ENCODE measurements around the gene VWA3B. TPM values are rescaled to one million over a fixed set of nuclear protein-coding genes. Genes with fewer than 3 reads are reported as not detected.

The VWA3B gene
- total RNA-seq, 1 experiment from 2014 or later = not detected

- no peak overlapping the region for H4K5ac ChIP-seq (ENCODE audit: insufficient read length, low read depth, low read length)
- no peak overlapping the region for H2AFZ ChIP-seq (ENCODE audit: low read length)
- Mint-ChIP-seq H3K27me3 (ENCODE audit: low read depth) (peaks cover 50% of the 10 kb centered on the region), H3K4me3 (no peak overlapping the region), H3K9me3 (peaks cover 6 to 9% of the 10 kb centered on the region in 2 experiments), H3K27ac (0 out of 7 replicates have a peak overlapping the region, but pooled peaks of 1 of the 3 experiments have one; percentile 17), H3K4me1 (peaks cover 7 to 9% of the 10 kb centered on the region in 2 experiments; a peak in 3 of 4 replicates), H3K36me3 (ENCODE audit: insufficient read depth in 1 of 3, low read depth in 3 of 3) (peaks cover 0 to 3% (median 0%) of the 10 kb centered on the region in 3 experiments; a peak in 1 of 7 replicates)
- H3K23me2 ChIP-seq (ENCODE audit: insufficient read length, low read depth, low read length, poor library complexity, severe bottlenecking) = peaks cover 8% of the 10 kb centered on the region
- no peak overlapping the region for H3K18ac ChIP-seq (ENCODE audit: insufficient read length, low read depth, low read length)
- no CpG with 5 or more reads among the region's 8 CpGs for WGBS (ENCODE audit: extremely low coverage, insufficient read length, low lambda C conversion rate)
- peaks cover 4% of the 10 kb centered on the region; the same call in 1 of the 2 replicates for H3K27me3 ChIP-seq (ENCODE audit: insufficient read depth, low read length)
- H2BK20ac ChIP-seq (ENCODE audit: low read depth, low read length, poor library complexity, severe bottlenecking) = no peak overlapping the region
- H3K27ac ChIP-seq (ENCODE audit: insufficient read length, low read depth, low read length) = no peak overlapping the region
- no peak overlapping the region for H4K91ac ChIP-seq (ENCODE audit: insufficient read length, low read depth, low read length)
- no peak for DNase-seq
- H4K8ac ChIP-seq (replicated peaks; ENCODE audit: insufficient read length, low read depth, low read length) = no peak overlapping the region
- no peak overlapping the region for H2AK5ac ChIP-seq (ENCODE audit: insufficient read length, low read length)
- H4K20me1 ChIP-seq (ENCODE audit: control insufficient read depth, insufficient read depth, insufficient read length) = no peaks in the 10 kb centered on the region
- no peaks in the 10 kb centered on the region for H3K4me1 ChIP-seq (ENCODE audit: insufficient read depth, low read length)
- H2BK120ac ChIP-seq (ENCODE audit: low read depth, low read length, poor library complexity, severe bottlenecking) = no peak overlapping the region
- H3K14ac ChIP-seq (ENCODE audit: insufficient read depth, low read length) = no peak overlapping the region
- H3K4me2 ChIP-seq (ENCODE audit: insufficient read depth, insufficient read length, low read length) = no peak overlapping the region
- no peak overlapping the region for H2BK5ac ChIP-seq (ENCODE audit: insufficient read length, low read length)
- H2BK15ac ChIP-seq (ENCODE audit: low read depth, low read length) = no peak overlapping the region
- H3T11ph ChIP-seq (ENCODE audit: low read length) = no peak overlapping the region
- no peak overlapping the region for H3K4ac ChIP-seq (ENCODE audit: low read depth, low read length)
- H2BK12ac ChIP-seq (ENCODE audit: insufficient read length, low read depth, low read length) = no peak overlapping the region
- no peaks in the 10 kb centered on the region for H3K79me2 ChIP-seq (ENCODE audit: insufficient read depth, low read length)
- TF ChIP-seq CTCF (conservative IDR thresholded peaks at IDR 0.05) = no peak
- H3K9ac ChIP-seq (ENCODE audit: extremely low read depth, insufficient read length, low read length) = no peak overlapping the region
- no peak overlapping the region for H3K56ac ChIP-seq (ENCODE audit: insufficient read length, low read depth, low read length)
- H3K9me3 ChIP-seq (ENCODE audit: control insufficient read depth, low read depth, low read length) = no peaks in the 10 kb centered on the region
- H3K79me1 ChIP-seq (ENCODE audit: insufficient read depth, low read depth, low read length, poor library complexity, severe bottlenecking) = no peaks in the 10 kb centered on the region
- H3K23ac ChIP-seq (ENCODE audit: insufficient read length, low read depth, low read length) = no peak overlapping the region
Measured at GRCh38 chr2:98090951-98091350, 4.0 kb downstream of the VWA3B start.
